GM23248 (cell line): ENCODE measurements around the gene KCNMA1. TPM values are rescaled to one million over a fixed set of nuclear protein-coding genes. Genes with fewer than 3 reads are reported as not detected.

ENCODE experiments used
- DNase-seq: peaks from one replicate; pipeline ENCODE4 v3.0.0-alpha.2; 2015
- H2AFZ ChIP-seq: fragments of 200-600 bp; sonication (generic); 2 replicates; pipeline ENCODE4 v1.6.1; 2016; ENCODE audit warnings: antibody characterized with exemption
- H3F3A ChIP-seq: fragments of 200-600 bp; sonication (generic); 2 replicates; pipeline ENCODE4 v1.6.1; 2016; ENCODE audit warnings: mild to moderate bottlenecking, antibody characterized with exemption, mixed run types; ENCODE audit not compliant: insufficient read depth
- H3K27ac ChIP-seq: fragments of 200-600 bp; sonication (generic); 2 replicates; pipeline ENCODE4 v1.5.1; 2016; ENCODE audit warnings: mild to moderate bottlenecking
- H3K27me3 ChIP-seq: fragments of 200-600 bp; sonication (generic); replicated peaks from 2 replicates; pipeline ENCODE4 v1.6.1; 2016; ENCODE audit warnings: mild to moderate bottlenecking; ENCODE audit not compliant: insufficient read depth
- H3K36me3 ChIP-seq: fragments of 200-600 bp; sonication (generic); 2 replicates; pipeline ENCODE4 v1.6.1; 2016; ENCODE audit warnings: low read depth, mild to moderate bottlenecking
- H3K4me1 ChIP-seq: fragments of 200-600 bp; sonication (generic); 2 replicates; pipeline ENCODE4 v1.6.1; 2016; ENCODE audit warnings: mild to moderate bottlenecking; ENCODE audit not compliant: insufficient read depth
- H3K4me2 ChIP-seq: fragments of 200-600 bp; sonication (generic); one replicate; pipeline ENCODE4 v1.6.1; 2016; ENCODE audit warnings: mild to moderate bottlenecking; ENCODE audit not compliant: unreplicated experiment
- H3K4me3 ChIP-seq: fragments of 200-600 bp; sonication (generic); 2 replicates; pipeline ENCODE4 v1.5.1; 2016; ENCODE audit warnings: mild to moderate bottlenecking
- H3K79me2 ChIP-seq: fragments of 200-600 bp; sonication (generic); 2 replicates; pipeline ENCODE4 v1.6.1; 2016; ENCODE audit warnings: mild to moderate bottlenecking; ENCODE audit not compliant: insufficient read depth
- H3K9ac ChIP-seq: fragments of 200-600 bp; sonication (generic); 2 replicates; pipeline ENCODE4 v1.6.1; 2016; ENCODE audit warnings: mild to moderate bottlenecking
- H3K9me2 ChIP-seq: fragments of 200-600 bp; sonication (generic); 2 replicates; pipeline ENCODE4 v1.6.1; 2016; ENCODE audit warnings: mixed run types, mild to moderate bottlenecking, moderate library complexity; ENCODE audit not compliant: insufficient read depth
- H3K9me3 ChIP-seq: fragments of 200-600 bp; sonication (generic); one replicate; pipeline ENCODE4 v1.6.1; 2017; ENCODE audit warnings: low read depth
- H4K20me1 ChIP-seq: fragments of 200-600 bp; sonication (generic); 2 replicates; pipeline ENCODE4 v1.6.0; 2016; ENCODE audit not compliant: insufficient read depth
- EZH2 ChIP-seq: fragments of 200-600 bp; sonication (generic); IDR thresholded peaks from 2 replicates; pipeline ENCODE4 v1.6.1; 2018; ENCODE audit warnings: antibody characterized with exemption, mild to moderate bottlenecking; ENCODE audit not compliant: insufficient read depth, poor library complexity, severe bottlenecking
- EZH2phosphoT487 ChIP-seq: fragments of 200-600 bp; sonication (generic); IDR thresholded peaks from 2 replicates; pipeline ENCODE4 v1.6.1; 2018; ENCODE audit warnings: antibody characterized with exemption, moderate library complexity, mild to moderate bottlenecking, low read depth; ENCODE audit not compliant: insufficient read depth
- WGBS, 2 experiments: methylation state at CpG; one replicate each; pipeline ENCODE4 v1.1.6; 2015 to 2017; ENCODE audit warnings: low lambda C conversion rate in 2 of 2, low coverage in 1 of 2; ENCODE audit errors: missing lambda C conversion rate in 2 of 2; 5-methylcytosine and 5-hydroxymethylcytosine counted together
- in situ Hi-C: fragments of 300-500 bp; cut with MboI; formaldehyde crosslinking; loops from 2 replicates; pipeline ENCODE4 v1.15.0; 2020
- polyA plus RNA-seq: library from polyadenylated mRNA; unstranded; fragments of >200 nt; fragmentation: Nextera tagmentation; extraction: Ambion mirVana; gene quantifications from 2 replicates; pipeline ENCODE4 v1.2.1, GENCODE V29; 2016
- total RNA-seq: library from RNA; depleted of rRNA; stranded (reverse); fragments of >200 nt; shearing (Covaris generic); gene quantifications from 2 replicates; pipeline ENCODE4 v1.2.3, GENCODE V29; 2014

The KCNMA1 gene
- total and polyA plus RNA-seq, 2 experiments from 2014 or later, result 14.2 to 25.1 TPM

GRCh38 chr10:76882796-76883195 is 754.8 kb downstream of the KCNMA1 start:
- Histone ChIP-seq H3K9me3 (no peaks in the 10 kb centered on the region), H3K4me1 (peaks cover 9% of the 10 kb centered on the region), H3K9ac (no peak overlapping the region), H3K79me2 (no peaks in the 10 kb centered on the region), H3K36me3 (no peaks in the 10 kb centered on the region), H4K20me1 (no peaks in the 10 kb centered on the region), H3K9me2 (no peaks in the 10 kb centered on the region), H3F3A (peaks cover 9% of the 10 kb centered on the region; the same call in 1 of the 2 replicates), H3K4me2 (no peak overlapping the region), H3K27ac (no peak overlapping the region), H2AFZ (no peak overlapping the region), H3K27me3 (no peaks in the 10 kb centered on the region), H3K4me3 (no peak overlapping the region)
- DNase-seq, result no peak
- in situ Hi-C loops, result no loop called here
- no peak for TF ChIP-seq EZH2phosphoT487
- no peak for TF ChIP-seq EZH2

- Histone ChIP-seq H3K79me2 (no peaks in the 10 kb centered on the region), H3K27me3 (no peaks in the 10 kb centered on the region), H3K4me1 (peaks cover 9% of the 10 kb centered on the region), H3K4me2 (no peak overlapping the region), H3K9me3 (no peaks in the 10 kb centered on the region), H4K20me1 (no peaks in the 10 kb centered on the region), H3K9me2 (no peaks in the 10 kb centered on the region), H3F3A (peaks cover 9% of the 10 kb centered on the region; the same call in 1 of the 2 replicates), H3K9ac (no peak overlapping the region), H3K4me3 (no peak overlapping the region), H3K36me3 (no peaks in the 10 kb centered on the region), H2AFZ (no peak overlapping the region), H3K27ac (no peak overlapping the region)
- 82 to 83% methylated on average over 6 of the region's 6 CpGs for whole genome bisulfite sequencing, 2 experiments
- no peak for DNase-seq
- TF ChIP-seq EZH2phosphoT487 (no peak), EZH2 (no peak)
- in situ Hi-C loops, result no loop called here
Measured at GRCh38 chr10:76882245-76882644, 755.4 kb downstream of the KCNMA1 start.

- H3K9ac ChIP-seq, result no peak overlapping the region
- H3K79me2 ChIP-seq, result no peaks in the 10 kb centered on the region
- peak; percentile 63 for DNase-seq
- H3K4me3 ChIP-seq, result no peak overlapping the region
- H4K20me1 ChIP-seq, result no peaks in the 10 kb centered on the region
- no peak overlapping the region for H3K27ac ChIP-seq
- no peaks in the 10 kb centered on the region for H3K9me3 ChIP-seq
- H3K4me1 ChIP-seq, result peaks cover 9% of the 10 kb centered on the region
- peaks cover 9% of the 10 kb centered on the region; the same call in 1 of the 2 replicates for H3F3A ChIP-seq
- H2AFZ ChIP-seq, result no peak overlapping the region
- no peaks in the 10 kb centered on the region for H3K9me2 ChIP-seq
- TF ChIP-seq EZH2phosphoT487 (no peak), EZH2 (no peak)
- 48 to 53% methylated on average over 3 of the region's 3 CpGs for WGBS, 2 experiments
- in situ Hi-C loops, result no loop called here
- no peaks in the 10 kb centered on the region for H3K27me3 ChIP-seq
- H3K4me2 ChIP-seq, result no peak overlapping the region
- no peaks in the 10 kb centered on the region for H3K36me3 ChIP-seq
Measured at GRCh38 chr10:76881477-76882220, 756.0 kb downstream of the KCNMA1 start.

GRCh38 chr10:76880931-76881330 is 756.7 kb downstream of the KCNMA1 start:
- in situ Hi-C loops, result no loop called here
- Histone ChIP-seq H3F3A (peaks cover 9% of the 10 kb centered on the region; the same call in 1 of the 2 replicates), H3K4me3 (no peak overlapping the region), H2AFZ (no peak overlapping the region), H3K79me2 (no peaks in the 10 kb centered on the region), H4K20me1 (no peaks in the 10 kb centered on the region), H3K27ac (no peak overlapping the region), H3K9me3 (no peaks in the 10 kb centered on the region), H3K9me2 (no peaks in the 10 kb centered on the region), H3K36me3 (no peaks in the 10 kb centered on the region), H3K4me2 (no peak overlapping the region), H3K9ac (no peak overlapping the region), H3K4me1 (peaks cover 7% of the 10 kb centered on the region), H3K27me3 (no peaks in the 10 kb centered on the region)
- 94 to 97% methylated on average over 4 of the region's 4 CpGs for WGBS, 2 experiments
- no peak for DNase-seq
- TF ChIP-seq EZH2 (no peak), EZH2phosphoT487 (no peak)
